ENCODE measurements around the gene TMEM132C. TPM values are rescaled to one million over a fixed set of nuclear protein-coding genes. Genes with fewer than 3 reads are reported as not detected.

The TMEM132C gene
- total RNA-seq, 4 donors from 2014 or later: 2.4 to 5.5 (median 3.3) TPM

GRCh38 chr12:128322341-128322740, 55.4 kb downstream of the TMEM132C start:
- no peak overlapping the region for H3K27ac ChIP-seq
- no peaks in the 10 kb centered on the region for H3K4me1 ChIP-seq
- no peak overlapping the region for H3K4me3 ChIP-seq
- peaks cover 0 to 8% (median 0%) of the 10 kb centered on the region in 3 donors for H3K9me3 ChIP-seq
- ATAC-seq: no peak
- TF ChIP-seq POLR2A (IDR thresholded peaks at IDR 0.05) (no peak), EP300 (IDR thresholded peaks at IDR 0.05) (no peak)
- no peaks in the 10 kb centered on the region for H3K36me3 ChIP-seq
- 93 to 94% methylated on average over 3 to 4 of the region's 5 CpGs for WGBS, 2 donors (ENCODE audit: low coverage in 1 of 2)
- H3K27me3 ChIP-seq: peaks cover 5% of the 10 kb centered on the region

GRCh38 chr12:128323145-128323920, 56.4 kb downstream of the TMEM132C start:
- no peaks in the 10 kb centered on the region for H3K4me1 ChIP-seq
- no peak overlapping the region for H3K4me3 ChIP-seq
- WGBS, 2 donors (ENCODE audit: low coverage in 1 of 2): 43 to 48% methylated on average over 12 to 18 of the region's 20 CpGs
- H3K27ac ChIP-seq: no peak overlapping the region
- H3K27me3 ChIP-seq: peaks cover 5% of the 10 kb centered on the region
- no peak for ATAC-seq
- no peaks in the 10 kb centered on the region for H3K36me3 ChIP-seq
- TF ChIP-seq POLR2AphosphoS5 (IDR thresholded peaks at IDR 0.05): no peak
- no peak for TF ChIP-seq POLR2A (IDR thresholded peaks at IDR 0.05)
- TF ChIP-seq EP300 (IDR thresholded peaks at IDR 0.05): no peak
- TF ChIP-seq CTCF (IDR thresholded peaks at IDR 0.05): no peak
- H3K9me3 ChIP-seq: peaks cover 0 to 8% (median 0%) of the 10 kb centered on the region in 3 donors

GRCh38 chr12:128325646-128326045, 58.7 kb downstream of the TMEM132C start:
- H3K27me3 ChIP-seq: peaks cover 5% of the 10 kb centered on the region
- H3K4me3 ChIP-seq: no peak overlapping the region
- 88 to 92% methylated on average over 4 to 8 of the region's 12 CpGs for WGBS, 2 donors (ENCODE audit: low coverage in 1 of 2)
- ATAC-seq: no peak
- no peaks in the 10 kb centered on the region for H3K4me1 ChIP-seq
- H3K36me3 ChIP-seq: no peaks in the 10 kb centered on the region
- no peak for TF ChIP-seq POLR2AphosphoS5 (IDR thresholded peaks at IDR 0.05)
- no peak for TF ChIP-seq CTCF (IDR thresholded peaks at IDR 0.05)
- TF ChIP-seq POLR2A (IDR thresholded peaks at IDR 0.05): no peak
- no peak for TF ChIP-seq EP300 (IDR thresholded peaks at IDR 0.05)
- H3K9me3 ChIP-seq: peaks cover 0 to 8% (median 0%) of the 10 kb centered on the region in 3 donors
- no peak overlapping the region for H3K27ac ChIP-seq

- 32 to 42% methylated on average over 7 of the region's 7 CpGs for WGBS, 2 donors (ENCODE audit: low coverage in 1 of 2)
- peaks cover 0 to 8% (median 0%) of the 10 kb centered on the region in 3 donors for H3K9me3 ChIP-seq
- no peak for ATAC-seq
- H3K27ac ChIP-seq: no peak overlapping the region
- H3K36me3 ChIP-seq: no peaks in the 10 kb centered on the region
- no peaks in the 10 kb centered on the region for H3K4me1 ChIP-seq
- no peak overlapping the region for H3K4me3 ChIP-seq
- H3K27me3 ChIP-seq: peaks cover 5% of the 10 kb centered on the region
- no peak for TF ChIP-seq POLR2AphosphoS5 (IDR thresholded peaks at IDR 0.05)
- no peak for TF ChIP-seq CTCF (IDR thresholded peaks at IDR 0.05)
- no peak for TF ChIP-seq POLR2A (IDR thresholded peaks at IDR 0.05)
- TF ChIP-seq EP300 (IDR thresholded peaks at IDR 0.05): no peak
These were observed 59.4 kb downstream of the TMEM132C start for GRCh38 chr12:128326406-128326805.

- no peak for ATAC-seq
These were observed 62.0 kb downstream of the TMEM132C start for GRCh38 chr12:128328961-128329360.

More at GRCh38 chr12:128328961-128329360, 62.0 kb downstream of the TMEM132C start:
- TF ChIP-seq CTCF (IDR thresholded peaks at IDR 0.05) (no peak), POLR2AphosphoS5 (IDR thresholded peaks at IDR 0.05) (no peak), EP300 (IDR thresholded peaks at IDR 0.05) (no peak), POLR2A (IDR thresholded peaks at IDR 0.05) (no peak)
- WGBS, 2 donors (ENCODE audit: low coverage in 1 of 2): 84 to 88% methylated on average over 7 to 8 of the region's 8 CpGs
- Histone ChIP-seq H3K27ac (no peak overlapping the region), H3K4me3 (no peak overlapping the region), H3K27me3 (peaks cover 5% of the 10 kb centered on the region), H3K36me3 (no peaks in the 10 kb centered on the region), H3K9me3 (peaks cover 0 to 1% (median 0%) of the 10 kb centered on the region in 3 donors), H3K4me1 (no peaks in the 10 kb centered on the region)
